SH-SY5Y (cell line): ENCODE measurements around the gene RAB35.

ENCODE experiments used
- GATA2 ChIP-seq: IDR thresholded peaks from 2 replicates; pipeline ENCODE4 v1.6.1; 2011; ENCODE audit warnings: mild to moderate bottlenecking, low read depth, low read length
- GATA3 ChIP-seq: IDR thresholded peaks from 2 replicates; pipeline ENCODE4 v1.6.1; 2011; ENCODE audit warnings: low read depth, mild to moderate bottlenecking, low read length, moderate library complexity

DNA sequence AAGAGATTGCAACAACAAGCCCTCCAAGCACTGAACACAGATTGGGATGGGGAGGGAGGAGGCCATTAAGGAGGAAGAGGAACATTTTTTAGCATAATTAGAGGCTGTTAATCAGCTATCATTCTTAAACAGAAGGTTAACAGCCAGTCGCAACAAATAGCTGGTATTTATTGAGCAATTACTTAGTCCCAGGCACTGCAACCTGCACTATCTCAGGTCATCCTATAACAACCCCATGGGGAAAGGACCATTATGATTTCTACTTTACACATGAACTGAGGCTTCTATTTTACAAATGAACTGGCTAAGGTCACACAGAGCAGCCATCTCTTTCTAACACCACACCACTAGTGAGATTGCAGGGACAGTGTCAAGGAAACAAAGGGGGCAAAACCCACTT is 10.4 kb downstream of the RAB35 start:
- TF ChIP-seq GATA3, result no peak
- no peak for TF ChIP-seq GATA2
